ENCODE measurements around the gene QPCT.
"Not testable (repeated sequence)": the region's sequence is repeated elsewhere in the genome, so short reads cannot be mapped to it uniquely, and the experiment has no call there.

Gene QPCT

GRCh38 chr2:37361994-37362698 lies 17.7 kb downstream of the QPCT start:
- no peak for DNase-seq

- DNase-seq: no peak
Observed at GRCh38 chr2:37364351-37364750, 19.9 kb downstream of the QPCT start.

DNA sequence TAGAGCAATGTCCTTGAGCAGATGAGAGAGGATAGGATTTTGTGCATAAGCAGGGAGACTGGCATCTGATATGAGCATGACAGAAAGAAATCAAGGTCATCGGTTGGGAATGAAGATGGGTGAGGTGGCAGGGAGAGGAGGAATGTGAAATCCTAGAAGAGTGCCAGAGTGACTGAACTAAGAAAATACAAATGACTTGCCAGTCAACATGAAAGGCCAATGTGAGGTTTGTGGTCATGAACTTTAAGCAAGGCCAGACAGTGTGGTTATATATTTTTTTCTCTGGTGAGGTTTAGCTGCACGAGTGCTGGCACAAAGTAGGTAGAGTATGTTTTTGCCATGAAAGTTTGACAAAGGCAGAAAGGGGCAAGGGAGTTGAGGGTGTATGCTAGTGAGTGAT lies 21.2 kb downstream of the QPCT start:
- DNase-seq: no peak

GRCh38 chr2:37366773-37367172 lies 22.3 kb downstream of the QPCT start:
- no peak for DNase-seq

DNA sequence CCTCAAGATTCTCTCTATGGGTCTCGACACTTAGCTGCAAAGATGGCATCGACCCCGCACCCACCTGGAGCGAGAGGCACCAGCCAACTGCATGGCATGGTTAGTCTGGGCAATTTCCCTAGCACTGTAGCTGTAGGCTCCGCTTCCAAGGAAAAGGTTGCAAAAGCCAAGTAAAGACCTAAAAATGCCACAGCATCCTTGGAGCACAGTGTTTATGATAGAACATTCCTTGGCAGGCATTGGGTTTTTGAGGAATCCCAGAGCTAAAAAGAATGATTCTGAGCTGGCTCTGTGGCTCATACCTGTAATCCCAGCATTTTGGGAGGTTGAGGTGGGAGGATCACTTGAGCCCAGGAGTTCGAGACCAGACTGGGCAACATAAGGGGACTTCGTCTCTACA lies 22.9 kb downstream of the QPCT start:
- DNase-seq: no peak

DNA sequence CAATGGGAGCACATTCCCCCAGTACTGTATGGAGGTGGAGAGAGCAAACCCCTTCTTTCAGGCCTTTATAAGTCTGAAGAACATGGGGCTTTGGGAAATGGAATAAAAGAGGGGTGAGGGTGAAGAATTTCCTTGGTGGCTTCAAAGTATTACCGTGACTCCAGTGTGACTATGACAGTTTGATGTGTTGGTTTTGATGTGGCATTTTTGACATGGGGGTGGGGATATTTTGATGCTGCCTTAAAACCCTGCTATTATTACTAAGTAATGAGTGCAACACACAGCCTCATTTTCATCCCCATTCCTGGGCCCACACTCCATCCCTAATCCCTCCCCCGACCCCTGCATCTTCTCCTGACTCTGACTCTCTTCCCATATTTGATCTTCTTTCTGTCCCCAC lies 23.6 kb downstream of the QPCT start:
- DNase-seq: no peak

DNA sequence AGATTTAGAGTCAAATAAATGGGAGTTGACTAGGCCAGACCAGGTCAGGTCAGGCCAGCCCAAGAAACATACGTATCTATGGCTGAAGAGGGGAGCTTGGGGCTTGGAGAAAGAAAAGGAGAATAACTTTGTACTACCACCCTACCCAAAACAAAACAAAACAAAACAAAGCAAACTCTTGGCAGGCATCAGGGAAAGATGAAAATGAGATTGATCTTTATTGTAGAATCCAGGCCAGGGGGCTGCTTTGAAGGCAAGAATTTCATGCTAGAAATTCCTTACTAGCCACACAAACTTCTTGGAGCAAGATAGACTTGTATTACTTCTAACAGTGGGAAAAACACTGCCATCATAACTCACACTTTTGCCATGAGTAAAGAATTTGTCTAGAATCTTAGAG lies 26.2 kb downstream of the QPCT start:
- DNase-seq: no peak

GRCh38 chr2:37372000-37372399 lies 27.6 kb downstream of the QPCT start:
- DNase-seq: no peak

DNA sequence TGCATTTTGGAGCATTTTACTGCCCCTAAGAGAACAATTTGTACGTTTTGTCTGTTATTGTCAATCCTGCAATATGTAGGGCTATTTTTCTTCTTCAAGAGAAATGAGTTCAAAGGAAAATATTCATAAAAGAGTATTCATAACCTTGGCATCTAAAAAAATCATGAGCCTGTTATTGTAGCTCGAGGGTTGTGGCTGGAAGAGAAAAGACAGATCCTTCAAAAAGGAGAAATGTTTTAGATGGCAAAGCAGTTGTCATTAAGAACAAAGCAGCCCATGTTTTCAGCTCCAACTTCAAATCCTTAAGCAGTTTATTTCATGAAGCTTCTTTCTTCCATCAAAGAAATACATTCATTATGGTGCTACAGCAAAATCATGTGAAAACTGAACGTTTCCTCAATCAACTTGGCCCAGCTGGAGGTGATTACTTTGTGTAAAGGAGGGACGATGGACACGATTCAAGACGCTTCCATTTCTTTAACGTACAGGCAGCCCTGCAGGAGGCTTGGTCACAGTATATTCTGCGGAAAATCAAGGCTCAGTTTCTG lies 31.4 kb downstream of the QPCT start:
- no peak for DNase-seq

DNA sequence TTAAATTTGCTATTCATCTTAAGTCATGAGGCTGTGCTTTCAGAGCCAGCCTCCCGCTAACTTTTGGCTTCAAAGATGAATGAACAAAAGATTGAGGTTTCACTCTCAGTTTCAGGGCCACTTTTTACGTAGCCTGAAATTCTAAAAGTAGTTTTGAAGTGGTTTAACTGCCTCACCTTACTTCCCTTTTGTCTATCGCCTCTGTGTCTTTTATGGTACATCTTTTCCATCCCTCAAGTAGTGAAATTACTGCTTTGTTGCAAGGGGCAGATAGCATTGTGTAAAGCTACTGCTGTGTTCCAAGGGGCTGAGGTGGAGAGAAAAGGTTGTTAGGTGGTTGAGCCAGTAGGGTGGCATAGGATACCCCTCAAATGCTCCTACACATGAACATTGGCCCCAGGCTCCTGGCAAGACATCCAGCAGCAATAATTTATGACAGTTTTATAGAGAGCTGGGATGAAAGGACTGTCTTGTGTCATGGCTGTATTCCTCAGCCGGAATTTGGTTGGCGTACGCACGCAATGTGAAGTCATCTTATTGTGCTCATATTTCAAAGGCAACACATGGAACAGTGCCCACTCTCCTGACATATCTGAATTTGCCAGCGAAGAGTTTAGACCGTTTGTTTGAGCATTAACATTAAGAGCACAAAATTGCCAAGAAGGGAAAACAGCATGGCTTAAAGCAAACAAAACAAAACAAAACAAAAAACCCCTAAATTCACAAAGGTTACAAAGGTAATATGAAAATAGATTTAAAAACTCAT lies 32.2 kb downstream of the QPCT start:
- no peak for DNase-seq

GRCh38 chr2:37377187-37377532 lies 32.7 kb downstream of the QPCT start:
- no peak for DNase-seq

- DNase-seq: no peak
Observed at GRCh38 chr2:37378411-37378810, 34.0 kb downstream of the QPCT start.

- no peak for DNase-seq
Observed at GRCh38 chr2:37379881-37380296, 35.5 kb downstream of the QPCT start.

DNA sequence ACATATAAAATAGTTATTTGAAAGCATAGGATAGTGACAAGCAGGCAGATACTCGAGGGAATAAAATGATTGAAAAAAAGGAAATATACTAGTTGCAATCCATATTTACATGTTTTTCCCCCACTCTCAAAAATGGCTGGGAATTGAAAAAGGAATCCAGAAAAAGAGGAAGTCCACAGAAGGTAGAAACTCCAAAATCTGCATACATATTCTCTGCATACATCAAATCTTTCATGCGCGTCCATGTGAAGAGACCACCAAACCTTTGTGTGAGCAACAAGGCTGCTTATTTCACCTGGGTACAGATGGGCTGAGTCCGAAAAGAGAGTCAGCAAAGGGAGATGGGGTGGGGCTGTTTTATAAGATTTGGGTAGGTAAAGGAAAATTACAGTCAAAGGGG lies 36.4 kb downstream of the QPCT start:
- DNase-seq: not testable (repeated sequence)

- DNase-seq: not testable (repeated sequence)
Observed at GRCh38 chr2:37384261-37384660, 39.8 kb downstream of the QPCT start.

DNA sequence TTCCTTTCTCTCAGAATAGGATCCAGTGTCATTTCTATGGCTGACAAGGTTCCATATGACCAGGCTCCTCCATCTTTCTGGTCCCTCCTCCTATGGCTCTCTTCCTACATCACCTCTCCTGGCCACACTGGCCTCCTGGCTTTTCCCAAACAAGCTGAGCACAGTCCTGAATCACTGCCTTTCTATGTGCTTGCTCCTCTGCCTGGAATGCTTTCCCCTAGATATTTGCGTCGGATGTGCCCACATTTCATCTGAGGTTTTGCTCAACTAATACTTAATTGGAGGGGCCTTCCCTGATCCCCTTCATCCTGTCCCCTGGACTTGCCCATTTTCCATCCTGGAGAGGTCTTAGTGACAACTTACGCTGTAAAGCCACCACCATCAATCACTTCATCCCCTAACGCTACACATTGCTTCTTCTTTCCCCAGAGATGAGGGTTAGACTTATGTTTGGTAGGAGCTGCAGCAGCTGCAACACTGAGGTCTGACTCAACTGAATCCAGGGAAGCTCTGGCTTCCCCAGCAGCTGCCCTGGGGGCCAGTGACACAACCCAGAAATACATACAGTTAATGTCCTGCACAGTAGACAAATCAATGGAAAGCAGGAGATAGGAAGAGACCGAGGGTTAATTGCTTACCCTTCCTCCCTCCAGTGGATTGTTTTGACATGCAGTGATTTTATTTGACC lies 42.9 kb downstream of the QPCT start:
- no peak for DNase-seq

DNA sequence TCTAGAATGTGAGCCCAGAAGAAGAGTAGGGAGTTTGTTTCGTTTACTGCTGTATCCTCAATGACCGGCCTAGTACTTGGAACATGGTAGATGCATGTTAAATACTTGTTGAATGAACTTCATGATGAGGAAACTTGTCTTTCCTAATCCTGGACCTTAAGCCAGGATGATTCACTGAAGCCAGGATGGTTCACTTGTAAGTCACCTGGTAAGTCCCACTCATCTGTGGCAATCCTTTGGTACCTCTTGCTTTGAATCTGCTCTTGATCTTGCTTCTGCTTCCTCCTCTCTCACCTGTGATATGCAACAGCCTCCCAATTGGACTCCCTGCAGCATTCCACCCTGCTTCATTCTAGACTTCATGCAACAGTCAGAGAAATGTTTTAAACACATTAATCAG lies 43.6 kb downstream of the QPCT start:
- no peak for DNase-seq

DNA sequence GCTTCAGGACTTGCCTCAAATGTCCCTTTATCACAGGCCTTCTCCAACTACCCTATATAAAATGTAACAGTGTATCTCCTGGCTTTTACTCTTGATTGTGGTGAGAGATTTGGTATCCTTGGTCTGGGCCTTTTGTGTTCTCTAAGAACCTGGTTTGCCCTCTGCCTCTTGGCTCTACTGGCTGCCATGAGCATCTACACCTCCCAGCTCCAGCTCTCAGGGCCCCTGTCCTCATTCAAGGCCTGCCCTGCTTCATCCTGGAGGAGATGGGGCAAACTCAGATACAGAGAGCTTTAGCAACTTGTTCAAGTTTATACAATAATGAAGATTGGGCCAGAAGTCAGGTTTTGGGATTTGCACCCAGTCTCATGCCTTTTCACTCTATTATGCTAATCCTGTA lies 45.0 kb downstream of the QPCT start:
- no peak for DNase-seq

- DNase-seq: no peak
Observed at GRCh38 chr2:37389989-37390765, 45.7 kb downstream of the QPCT start.

- DNase-seq: no peak
Observed at GRCh38 chr2:37390777-37391176, 46.3 kb downstream of the QPCT start.

GRCh38 chr2:37391711-37392110 lies 47.3 kb downstream of the QPCT start:
- DNase-seq: no peak

DNA sequence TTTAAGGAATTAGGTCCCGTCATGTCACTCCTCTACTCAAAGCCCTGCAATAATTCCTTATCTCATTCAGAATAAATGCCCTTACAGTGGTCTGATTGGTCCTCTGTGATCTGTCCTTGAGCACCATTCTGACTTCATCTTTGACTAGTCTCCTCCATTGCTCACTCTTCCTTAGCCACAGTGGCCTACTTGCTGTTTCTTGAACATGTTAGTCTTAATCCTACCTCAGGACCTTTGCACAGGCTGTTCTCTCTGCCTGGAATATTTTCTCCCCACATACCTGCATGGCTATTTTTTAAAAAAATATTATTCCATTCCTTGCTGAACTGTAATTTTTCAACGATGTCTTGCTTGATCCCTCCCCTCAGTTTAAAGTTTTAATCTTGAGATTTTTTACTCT lies 48.0 kb downstream of the QPCT start:
- no peak for DNase-seq

DNA sequence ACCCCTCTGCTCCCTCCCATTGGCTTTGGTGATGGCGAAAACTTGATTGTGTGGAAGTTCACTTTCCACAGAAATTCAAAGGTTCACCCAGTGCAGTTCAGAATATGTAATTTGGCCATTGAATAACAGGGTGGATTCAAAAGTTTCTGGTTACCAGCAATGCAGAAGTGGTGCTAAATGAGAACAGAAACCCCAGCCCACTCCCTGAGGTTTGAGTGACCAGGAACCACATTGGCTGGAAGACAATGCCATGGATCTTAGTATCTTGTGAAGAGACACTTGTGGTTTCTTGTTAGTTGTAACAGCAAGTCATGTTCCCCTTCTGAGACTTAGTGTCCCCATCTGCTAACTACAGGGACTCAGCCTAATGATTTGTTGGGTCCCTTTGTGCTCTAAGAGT lies 49.8 kb downstream of the QPCT start:
- DNase-seq: no peak
